GM12801 (cell line): ENCODE data around the gene HRAS.

Source experiments
- TF ChIP-seq, protein P1 (sequence below): IDR thresholded peaks from one replicate; pipeline ENCODE4 v1.5.1; 2011; ENCODE audit warnings: control low read depth; ENCODE audit not compliant: insufficient read length; ENCODE audit errors: extremely low read depth

Gene HRAS

DNA sequence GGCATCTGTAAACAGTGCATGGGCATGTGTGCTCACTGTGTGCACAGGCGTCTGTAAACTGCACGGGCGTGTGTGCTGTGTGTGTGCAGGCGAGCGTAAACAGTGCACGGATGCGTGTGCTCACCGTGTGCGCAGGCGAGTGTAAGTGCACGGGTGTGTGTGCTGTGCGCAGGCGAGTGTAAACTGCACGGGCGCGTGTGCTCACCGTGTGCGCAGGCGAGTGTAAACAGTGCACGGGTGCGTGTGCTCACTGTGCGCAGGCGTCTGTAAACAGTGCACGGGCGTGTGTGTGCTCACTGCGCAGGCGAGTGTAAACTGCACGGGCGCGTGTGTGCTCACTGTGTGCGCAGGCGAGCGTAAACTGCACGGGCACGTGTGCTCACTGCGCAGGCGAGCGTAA, 50.8 kb downstream of the HRAS start:
- TF ChIP-seq, protein P1, sequence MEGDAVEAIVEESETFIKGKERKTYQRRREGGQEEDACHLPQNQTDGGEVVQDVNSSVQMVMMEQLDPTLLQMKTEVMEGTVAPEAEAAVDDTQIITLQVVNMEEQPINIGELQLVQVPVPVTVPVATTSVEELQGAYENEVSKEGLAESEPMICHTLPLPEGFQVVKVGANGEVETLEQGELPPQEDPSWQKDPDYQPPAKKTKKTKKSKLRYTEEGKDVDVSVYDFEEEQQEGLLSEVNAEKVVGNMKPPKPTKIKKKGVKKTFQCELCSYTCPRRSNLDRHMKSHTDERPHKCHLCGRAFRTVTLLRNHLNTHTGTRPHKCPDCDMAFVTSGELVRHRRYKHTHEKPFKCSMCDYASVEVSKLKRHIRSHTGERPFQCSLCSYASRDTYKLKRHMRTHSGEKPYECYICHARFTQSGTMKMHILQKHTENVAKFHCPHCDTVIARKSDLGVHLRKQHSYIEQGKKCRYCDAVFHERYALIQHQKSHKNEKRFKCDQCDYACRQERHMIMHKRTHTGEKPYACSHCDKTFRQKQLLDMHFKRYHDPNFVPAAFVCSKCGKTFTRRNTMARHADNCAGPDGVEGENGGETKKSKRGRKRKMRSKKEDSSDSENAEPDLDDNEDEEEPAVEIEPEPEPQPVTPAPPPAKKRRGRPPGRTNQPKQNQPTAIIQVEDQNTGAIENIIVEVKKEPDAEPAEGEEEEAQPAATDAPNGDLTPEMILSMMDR: no peak
